ENCODE data around the gene NID2.

The NID2 gene

GRCh38 chr14:52021957-52022600 lies 46.8 kb downstream of the NID2 start:
- Histone ChIP-seq H3K27me3 (ENCODE audit: control insufficient read depth in 1 of 2, insufficient read depth in 2 of 2, low read length in 2 of 2) (no peaks in the 10 kb centered on the region), H3K4me1 (ENCODE audit: insufficient read depth, low read length) (peaks cover 6% of the 10 kb centered on the region), H3K4me3 (ENCODE audit: low read depth in 1 of 2, low read length in 2 of 2) (no peak overlapping the region), H3K36me3 (ENCODE audit: insufficient read depth, low read length) (peaks cover 44% of the 10 kb centered on the region), H3K9me3 (ENCODE audit: low read length) (no peaks in the 10 kb centered on the region), H3K27ac (ENCODE audit: low read depth, low read length) (no peak overlapping the region), H3K9ac (ENCODE audit: low read length) (no peak overlapping the region)

GRCh38 chr14:52020866-52021717 lies 47.8 kb downstream of the NID2 start:
- Histone ChIP-seq H3K9ac (ENCODE audit: low read length) (no peak overlapping the region), H3K36me3 (ENCODE audit: insufficient read depth, low read length) (peaks cover 46% of the 10 kb centered on the region), H3K9me3 (ENCODE audit: low read length) (no peaks in the 10 kb centered on the region), H3K27ac (ENCODE audit: low read depth, low read length) (no peak overlapping the region), H3K27me3 (ENCODE audit: control insufficient read depth in 1 of 2, insufficient read depth in 2 of 2, low read length in 2 of 2) (no peaks in the 10 kb centered on the region), H3K4me3 (ENCODE audit: low read depth in 1 of 2, low read length in 2 of 2) (no peak overlapping the region), H3K4me1 (ENCODE audit: insufficient read depth, low read length) (peaks cover 6% of the 10 kb centered on the region)

- no peak overlapping the region for H3K9ac ChIP-seq (ENCODE audit: low read length)
- H3K9me3 ChIP-seq (ENCODE audit: low read length) = no peaks in the 10 kb centered on the region
- no peaks in the 10 kb centered on the region for H3K27me3 ChIP-seq (ENCODE audit: control insufficient read depth in 1 of 2, insufficient read depth in 2 of 2, low read length in 2 of 2)
- H3K27ac ChIP-seq (ENCODE audit: low read depth, low read length) = no peak overlapping the region
- peaks cover 10% of the 10 kb centered on the region for H3K4me1 ChIP-seq (ENCODE audit: insufficient read depth, low read length)
- peaks cover 47% of the 10 kb centered on the region for H3K36me3 ChIP-seq (ENCODE audit: insufficient read depth, low read length)
- H3K4me3 ChIP-seq (ENCODE audit: low read depth in 1 of 2, low read length in 2 of 2) = no peak overlapping the region
These were observed 48.6 kb downstream of the NID2 start for GRCh38 chr14:52020161-52020714.

- Histone ChIP-seq H3K27ac (ENCODE audit: low read depth, low read length) (no peak overlapping the region), H3K4me1 (ENCODE audit: insufficient read depth, low read length) (peaks cover 15% of the 10 kb centered on the region), H3K9me3 (ENCODE audit: low read length) (no peaks in the 10 kb centered on the region), H3K4me3 (ENCODE audit: low read depth in 1 of 2, low read length in 2 of 2) (no peak overlapping the region), H3K36me3 (ENCODE audit: insufficient read depth, low read length) (peaks cover 59% of the 10 kb centered on the region), H3K9ac (ENCODE audit: low read length) (no peak overlapping the region), H3K27me3 (ENCODE audit: control insufficient read depth in 1 of 2, insufficient read depth in 2 of 2, low read length in 2 of 2) (no peaks in the 10 kb centered on the region)
These were observed 49.9 kb downstream of the NID2 start for GRCh38 chr14:52018970-52019369.

- Histone ChIP-seq H3K27ac (ENCODE audit: low read depth, low read length) (no peak overlapping the region), H3K9ac (ENCODE audit: low read length) (no peak overlapping the region), H3K9me3 (ENCODE audit: low read length) (no peaks in the 10 kb centered on the region), H3K4me3 (ENCODE audit: low read depth in 1 of 2, low read length in 2 of 2) (no peak overlapping the region), H3K4me1 (ENCODE audit: insufficient read depth, low read length) (peaks cover 12% of the 10 kb centered on the region), H3K36me3 (ENCODE audit: insufficient read depth, low read length) (peaks cover 66% of the 10 kb centered on the region), H3K27me3 (ENCODE audit: control insufficient read depth in 1 of 2, insufficient read depth in 2 of 2, low read length in 2 of 2) (no peaks in the 10 kb centered on the region)
These were observed 50.6 kb downstream of the NID2 start for GRCh38 chr14:52018252-52018651.

GRCh38 chr14:52015411-52016030 lies 53.3 kb downstream of the NID2 start:
- H3K9ac ChIP-seq (ENCODE audit: low read length) = no peak overlapping the region
- no peaks in the 10 kb centered on the region for H3K27me3 ChIP-seq (ENCODE audit: control insufficient read depth in 1 of 2, insufficient read depth in 2 of 2, low read length in 2 of 2)
- H3K4me1 ChIP-seq (ENCODE audit: insufficient read depth, low read length) = peaks cover 22% of the 10 kb centered on the region
- peaks cover 88% of the 10 kb centered on the region for H3K36me3 ChIP-seq (ENCODE audit: insufficient read depth, low read length)
- H3K9me3 ChIP-seq (ENCODE audit: low read length) = no peaks in the 10 kb centered on the region
- H3K27ac ChIP-seq (ENCODE audit: low read depth, low read length) = no peak overlapping the region
- no peak overlapping the region for H3K4me3 ChIP-seq (ENCODE audit: low read depth in 1 of 2, low read length in 2 of 2)

GRCh38 chr14:52014601-52015267 lies 54.1 kb downstream of the NID2 start:
- Histone ChIP-seq H3K4me3 (ENCODE audit: low read depth in 1 of 2, low read length in 2 of 2) (no peak overlapping the region), H3K27ac (ENCODE audit: low read depth, low read length) (no peak overlapping the region), H3K36me3 (ENCODE audit: insufficient read depth, low read length) (peaks cover 89% of the 10 kb centered on the region), H3K9me3 (ENCODE audit: low read length) (no peaks in the 10 kb centered on the region), H3K9ac (ENCODE audit: low read length) (no peak overlapping the region), H3K27me3 (ENCODE audit: control insufficient read depth in 1 of 2, insufficient read depth in 2 of 2, low read length in 2 of 2) (no peaks in the 10 kb centered on the region), H3K4me1 (ENCODE audit: insufficient read depth, low read length) (peaks cover 22% of the 10 kb centered on the region)

- H3K36me3 ChIP-seq (ENCODE audit: insufficient read depth, low read length) = peaks cover 88% of the 10 kb centered on the region
- no peak overlapping the region for H3K9ac ChIP-seq (ENCODE audit: low read length)
- H3K4me1 ChIP-seq (ENCODE audit: insufficient read depth, low read length) = peaks cover 22% of the 10 kb centered on the region
- H3K27me3 ChIP-seq (ENCODE audit: control insufficient read depth in 1 of 2, insufficient read depth in 2 of 2, low read length in 2 of 2) = no peaks in the 10 kb centered on the region
- no peaks in the 10 kb centered on the region for H3K9me3 ChIP-seq (ENCODE audit: low read length)
- H3K4me3 ChIP-seq (ENCODE audit: low read depth in 1 of 2, low read length in 2 of 2) = no peak overlapping the region
- H3K27ac ChIP-seq (ENCODE audit: low read depth, low read length) = no peak overlapping the region
These were observed 54.8 kb downstream of the NID2 start for GRCh38 chr14:52013984-52014600.

- H3K27me3 ChIP-seq (ENCODE audit: control insufficient read depth in 1 of 2, insufficient read depth in 2 of 2, low read length in 2 of 2) = no peaks in the 10 kb centered on the region
- no peak overlapping the region for H3K4me3 ChIP-seq (ENCODE audit: low read depth in 1 of 2, low read length in 2 of 2)
- peaks cover 22% of the 10 kb centered on the region for H3K4me1 ChIP-seq (ENCODE audit: insufficient read depth, low read length)
- H3K27ac ChIP-seq (ENCODE audit: low read depth, low read length) = no peak overlapping the region
- peaks cover 85% of the 10 kb centered on the region for H3K36me3 ChIP-seq (ENCODE audit: insufficient read depth, low read length)
- no peaks in the 10 kb centered on the region for H3K9me3 ChIP-seq (ENCODE audit: low read length)
- H3K9ac ChIP-seq (ENCODE audit: low read length) = no peak overlapping the region
These were observed 56.2 kb downstream of the NID2 start for GRCh38 chr14:52012635-52013034.

- H3K4me1 ChIP-seq (ENCODE audit: insufficient read depth, low read length) = peaks cover 22% of the 10 kb centered on the region
- H3K4me3 ChIP-seq (ENCODE audit: low read depth in 1 of 2, low read length in 2 of 2) = no peak overlapping the region
- H3K27me3 ChIP-seq (ENCODE audit: control insufficient read depth in 1 of 2, insufficient read depth in 2 of 2, low read length in 2 of 2) = no peaks in the 10 kb centered on the region
- H3K9me3 ChIP-seq (ENCODE audit: low read length) = no peaks in the 10 kb centered on the region
- peaks cover 84% of the 10 kb centered on the region for H3K36me3 ChIP-seq (ENCODE audit: insufficient read depth, low read length)
- H3K27ac ChIP-seq (ENCODE audit: low read depth, low read length) = no peak overlapping the region
- no peak overlapping the region for H3K9ac ChIP-seq (ENCODE audit: low read length)
These were observed 57.3 kb downstream of the NID2 start for GRCh38 chr14:52011523-52011922.
